Tibial nerve (tissue), 4 donors: Measurements from ENCODE around the gene NPM1.

Source experiments
- EP300 ChIP-seq, 2 donors: sonication (generic); formaldehyde crosslinking; IDR thresholded peaks; one replicate each; pipeline ENCODE4 v1.6.1; 2017; ENCODE audit warnings: antibody characterized with exemption in 2 of 2, mild to moderate bottlenecking in 1 of 2
- TF ChIP-seq, protein P1 (sequence below), 5 experiments: fragments of 200-600 bp in 3 of 5; fragments of 450-650 bp in 2 of 5; sonication (generic) in 3 of 5; IDR thresholded peaks; one replicate each; pipeline ENCODE4 v1.5.1; 2016 to 2019; ENCODE audit warnings: antibody characterized with exemption in 5 of 5, mild to moderate bottlenecking in 3 of 5, moderate library complexity in 2 of 5

GRCh38 chr5:171436804-171437285 lies 49.2 kb downstream of the NPM1 start:
- no peak for TF ChIP-seq EP300 (IDR thresholded peaks at IDR 0.05)
- TF ChIP-seq, protein P1, sequence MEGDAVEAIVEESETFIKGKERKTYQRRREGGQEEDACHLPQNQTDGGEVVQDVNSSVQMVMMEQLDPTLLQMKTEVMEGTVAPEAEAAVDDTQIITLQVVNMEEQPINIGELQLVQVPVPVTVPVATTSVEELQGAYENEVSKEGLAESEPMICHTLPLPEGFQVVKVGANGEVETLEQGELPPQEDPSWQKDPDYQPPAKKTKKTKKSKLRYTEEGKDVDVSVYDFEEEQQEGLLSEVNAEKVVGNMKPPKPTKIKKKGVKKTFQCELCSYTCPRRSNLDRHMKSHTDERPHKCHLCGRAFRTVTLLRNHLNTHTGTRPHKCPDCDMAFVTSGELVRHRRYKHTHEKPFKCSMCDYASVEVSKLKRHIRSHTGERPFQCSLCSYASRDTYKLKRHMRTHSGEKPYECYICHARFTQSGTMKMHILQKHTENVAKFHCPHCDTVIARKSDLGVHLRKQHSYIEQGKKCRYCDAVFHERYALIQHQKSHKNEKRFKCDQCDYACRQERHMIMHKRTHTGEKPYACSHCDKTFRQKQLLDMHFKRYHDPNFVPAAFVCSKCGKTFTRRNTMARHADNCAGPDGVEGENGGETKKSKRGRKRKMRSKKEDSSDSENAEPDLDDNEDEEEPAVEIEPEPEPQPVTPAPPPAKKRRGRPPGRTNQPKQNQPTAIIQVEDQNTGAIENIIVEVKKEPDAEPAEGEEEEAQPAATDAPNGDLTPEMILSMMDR (IDR thresholded peaks at IDR 0.05): no peak
